ENCODE results near the gene TLE3. TPM values are rescaled to one million over a fixed set of nuclear protein-coding genes. Genes with fewer than 3 reads are reported as not detected.

TLE3 gene
- total RNA-seq, 2 experiments from 2014 or later = 159 to 167 TPM

DNA sequence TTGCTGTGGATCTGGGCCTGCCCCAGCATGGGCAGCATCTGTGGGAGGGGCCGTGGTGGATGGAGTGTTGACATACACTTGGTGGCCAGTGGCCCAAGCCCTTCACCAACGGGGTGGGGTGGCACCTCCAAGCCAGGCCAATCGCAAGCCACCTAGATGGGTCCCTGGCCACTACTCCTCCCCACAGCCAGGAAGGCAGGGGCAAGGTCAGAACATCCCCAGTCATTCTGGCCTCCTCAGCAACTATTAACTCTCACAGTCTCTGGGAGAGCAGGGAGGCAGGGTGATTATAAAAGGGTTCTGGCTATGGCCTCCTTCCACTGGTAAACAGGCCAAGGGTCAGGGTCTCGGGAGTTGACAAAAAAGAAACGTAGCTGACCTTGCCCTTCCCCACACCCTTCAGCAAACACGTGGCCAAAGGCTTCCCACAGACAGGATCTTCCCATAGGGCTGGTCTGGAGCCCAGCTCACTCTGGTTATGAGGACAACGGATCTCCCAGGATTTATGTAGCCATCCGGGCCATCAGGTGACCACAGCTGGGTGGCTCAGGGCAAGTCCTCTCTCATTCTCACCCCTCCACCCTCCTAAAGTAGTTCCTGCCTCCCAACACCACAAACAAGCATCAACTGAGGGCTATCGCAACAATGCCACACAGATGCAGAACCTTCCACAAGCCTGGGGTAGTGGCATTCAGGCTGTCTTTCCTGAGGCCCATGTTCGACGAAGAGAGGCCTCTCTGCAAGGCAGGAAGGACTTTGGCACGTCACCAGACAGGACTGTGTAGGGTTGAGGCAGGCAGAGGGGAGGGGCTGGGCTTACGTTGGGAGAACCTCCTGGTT, 18.9 kb downstream of the TLE3 start:
- CTCF ChIA-PET = no interaction called here
- peak overlapping the region; percentile 12 for H3K27ac Mint-ChIP-seq

DNA sequence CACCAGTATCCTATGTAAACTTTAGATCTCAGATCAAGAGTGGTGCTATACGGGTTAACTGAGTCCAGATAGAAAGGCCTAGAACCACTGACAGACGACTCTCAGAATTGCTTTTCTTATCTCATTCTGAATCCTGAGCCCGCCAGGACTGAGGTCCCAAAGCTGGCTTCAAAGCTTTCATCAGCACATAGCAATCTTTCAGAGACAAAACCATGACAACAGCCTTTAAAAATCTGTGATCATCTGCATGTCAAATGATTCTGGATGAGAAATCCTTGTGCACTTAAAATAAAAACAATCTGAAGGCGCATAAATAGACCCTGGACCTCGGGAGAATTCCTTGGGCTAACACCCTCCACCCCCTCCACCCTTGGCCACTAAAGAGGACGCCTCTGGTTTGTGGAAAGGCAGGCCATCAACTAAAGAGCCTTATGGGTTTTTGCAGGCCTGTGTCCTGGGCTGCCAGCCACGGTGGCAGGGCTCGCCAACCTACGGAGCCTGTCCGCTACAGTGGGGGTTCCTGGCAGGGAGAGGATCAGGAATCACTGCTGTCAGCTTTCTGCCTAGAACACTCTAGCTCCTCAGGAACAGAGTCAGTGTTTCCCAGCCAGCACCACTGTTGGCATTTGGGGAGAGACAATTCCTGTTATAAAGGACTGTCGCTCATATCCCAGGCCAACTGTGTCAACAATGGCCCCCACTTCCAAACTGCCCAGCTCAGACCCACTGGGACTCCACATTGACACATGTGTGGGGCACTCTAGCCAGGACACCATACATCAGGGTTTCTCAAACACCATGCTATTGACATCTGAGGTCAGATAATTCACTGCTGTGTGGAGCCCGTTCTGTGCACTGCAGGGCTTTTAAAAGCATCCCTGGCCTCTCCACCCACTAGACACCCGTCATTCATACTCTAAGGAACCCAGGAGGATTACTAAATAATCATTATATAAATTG, 20.2 kb downstream of the TLE3 start:
- H3K9me3 ChIP-seq (ENCODE audit: control insufficient read depth in 1 of 2, insufficient read depth in 1 of 2, low read length in 2 of 2) = no peaks in the 10 kb centered on the region
- TF ChIP-seq, protein P1, sequence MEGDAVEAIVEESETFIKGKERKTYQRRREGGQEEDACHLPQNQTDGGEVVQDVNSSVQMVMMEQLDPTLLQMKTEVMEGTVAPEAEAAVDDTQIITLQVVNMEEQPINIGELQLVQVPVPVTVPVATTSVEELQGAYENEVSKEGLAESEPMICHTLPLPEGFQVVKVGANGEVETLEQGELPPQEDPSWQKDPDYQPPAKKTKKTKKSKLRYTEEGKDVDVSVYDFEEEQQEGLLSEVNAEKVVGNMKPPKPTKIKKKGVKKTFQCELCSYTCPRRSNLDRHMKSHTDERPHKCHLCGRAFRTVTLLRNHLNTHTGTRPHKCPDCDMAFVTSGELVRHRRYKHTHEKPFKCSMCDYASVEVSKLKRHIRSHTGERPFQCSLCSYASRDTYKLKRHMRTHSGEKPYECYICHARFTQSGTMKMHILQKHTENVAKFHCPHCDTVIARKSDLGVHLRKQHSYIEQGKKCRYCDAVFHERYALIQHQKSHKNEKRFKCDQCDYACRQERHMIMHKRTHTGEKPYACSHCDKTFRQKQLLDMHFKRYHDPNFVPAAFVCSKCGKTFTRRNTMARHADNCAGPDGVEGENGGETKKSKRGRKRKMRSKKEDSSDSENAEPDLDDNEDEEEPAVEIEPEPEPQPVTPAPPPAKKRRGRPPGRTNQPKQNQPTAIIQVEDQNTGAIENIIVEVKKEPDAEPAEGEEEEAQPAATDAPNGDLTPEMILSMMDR (IDR thresholded peaks at IDR 0.05) = no peak
- H3K9me3 Mint-ChIP-seq = no peaks in the 10 kb centered on the region
- H3K27ac Mint-ChIP-seq = peak overlapping the region; percentile 19
- no peak overlapping the region for H3K4me3 Mint-ChIP-seq
- ChIA-PET POLR2A (interaction anchor here (1.3 kb wide), 1 partner anchor 19 kb away, joined by 5 read pairs; no protein-coding TSS in a partner anchor), CTCF (interaction anchor here (1.0 kb wide), 1 partner anchor 562 kb away, joined by 4 read pairs; no protein-coding TSS in a partner anchor)
- H3K36me3 Mint-ChIP-seq (ENCODE audit: low read depth) = peaks cover 92% of the 10 kb centered on the region
- H3K27me3 Mint-ChIP-seq = no peaks in the 10 kb centered on the region
- no peak overlapping the region for H3K4me3 ChIP-seq (ENCODE audit: low read length)
- H3K27ac ChIP-seq (ENCODE audit: low read depth in 1 of 2, low read length in 2 of 2) = no peak overlapping the region
- H3K36me3 ChIP-seq (ENCODE audit: insufficient read depth, low read length) = peaks cover 85% of the 10 kb centered on the region
- H3K27me3 ChIP-seq (ENCODE audit: control insufficient read depth in 1 of 2, insufficient read depth in 2 of 2, low read length in 2 of 2) = no peaks in the 10 kb centered on the region
- DNase-seq = no peak
- peaks cover 10% of the 10 kb centered on the region for H3K4me1 ChIP-seq (ENCODE audit: insufficient read depth, low read length)
- intact Hi-C loops (cut with DNase I, micrococcal nuclease) = loop anchor here in 1 of 2 experiments (10.0 kb wide), 1 partner anchor 57 kb away; no protein-coding TSS in a partner anchor
- peaks cover 54% of the 10 kb centered on the region for H3K4me1 Mint-ChIP-seq (ENCODE audit: low read depth)
- no peak for ATAC-seq (ENCODE audit: poor library complexity)

More for the DNA sequence above, 18.9 kb downstream of the TLE3 start:
- DNase-seq (no peak), ATAC-seq (ENCODE audit: poor library complexity) (no peak)
- no peak overlapping the region for H3K27ac ChIP-seq (ENCODE audit: low read depth in 1 of 2, low read length in 2 of 2)
- H3K4me1 ChIP-seq (ENCODE audit: insufficient read depth, low read length) = peaks cover 17% of the 10 kb centered on the region
- H3K9me3 Mint-ChIP-seq = no peaks in the 10 kb centered on the region
- peaks cover 53% of the 10 kb centered on the region for H3K4me1 Mint-ChIP-seq (ENCODE audit: low read depth)
- H3K4me3 ChIP-seq (ENCODE audit: low read length) = no peak overlapping the region
- intact Hi-C loops (cut with DNase I, micrococcal nuclease) = loop anchor here in 1 of 2 experiments (10.0 kb wide), 1 partner anchor 56 kb away; no protein-coding TSS in a partner anchor
- H3K36me3 Mint-ChIP-seq (ENCODE audit: low read depth) = peaks cover 92% of the 10 kb centered on the region
- H3K9me3 ChIP-seq (ENCODE audit: control insufficient read depth in 1 of 2, insufficient read depth in 1 of 2, low read length in 2 of 2) = no peaks in the 10 kb centered on the region
- TF ChIP-seq, protein P1 (IDR thresholded peaks at IDR 0.05) = no peak
- H3K36me3 ChIP-seq (ENCODE audit: insufficient read depth, low read length) = peaks cover 83% of the 10 kb centered on the region
- no peak overlapping the region for H3K4me3 Mint-ChIP-seq
- H3K27me3 ChIP-seq (ENCODE audit: control insufficient read depth in 1 of 2, insufficient read depth in 2 of 2, low read length in 2 of 2) = no peaks in the 10 kb centered on the region
- no peaks in the 10 kb centered on the region for H3K27me3 Mint-ChIP-seq
- POLR2A ChIA-PET = interaction anchor here (1.3 kb wide), 1 partner anchor 17 kb away, joined by 5 read pairs; no protein-coding TSS in a partner anchor

DNA sequence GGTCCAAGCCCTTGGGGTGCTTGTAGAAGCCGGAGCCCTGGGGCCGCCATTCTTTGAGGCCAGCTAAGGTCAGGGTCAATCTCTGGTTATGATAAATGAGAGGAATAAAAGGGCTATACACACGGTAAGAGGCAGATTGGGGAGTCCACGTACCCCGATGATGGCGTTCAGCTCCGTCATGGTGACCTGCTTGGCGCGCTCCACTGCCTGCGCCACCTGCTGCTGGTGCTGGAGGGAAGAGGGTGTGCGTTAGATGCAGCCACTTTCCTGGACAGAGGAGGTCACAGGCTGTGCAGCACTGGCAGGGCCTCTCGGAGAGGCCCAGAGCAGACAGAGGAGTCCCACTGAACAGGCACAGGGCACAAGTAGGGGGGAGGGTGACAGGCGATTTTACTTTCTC, 23.3 kb downstream of the TLE3 start:
- ATAC-seq (ENCODE audit: poor library complexity) (no peak), DNase-seq (no peak)
- TF ChIP-seq, protein P1 (IDR thresholded peaks at IDR 0.05) = no peak
- H3K4me1 ChIP-seq (ENCODE audit: insufficient read depth, low read length) = peaks cover 4% of the 10 kb centered on the region
- no peak overlapping the region for H3K27ac ChIP-seq (ENCODE audit: low read depth in 1 of 2, low read length in 2 of 2)
- ChIA-PET CTCF (no interaction called here), POLR2A (interaction anchor here (1.6 kb wide), 1 partner anchor 24 kb away, joined by 6 read pairs; the partner anchor contains the start of gene TLE3)
- peaks cover 92% of the 10 kb centered on the region for H3K36me3 Mint-ChIP-seq (ENCODE audit: low read depth)
- no peak overlapping the region for H3K27ac Mint-ChIP-seq
- H3K27me3 Mint-ChIP-seq = no peaks in the 10 kb centered on the region
- peaks cover 87% of the 10 kb centered on the region for H3K36me3 ChIP-seq (ENCODE audit: insufficient read depth, low read length)
- H3K9me3 ChIP-seq (ENCODE audit: control insufficient read depth in 1 of 2, insufficient read depth in 1 of 2, low read length in 2 of 2) = no peaks in the 10 kb centered on the region
- H3K27me3 ChIP-seq (ENCODE audit: control insufficient read depth in 1 of 2, insufficient read depth in 2 of 2, low read length in 2 of 2) = no peaks in the 10 kb centered on the region
- intact Hi-C loops (cut with DNase I, micrococcal nuclease) = loop anchor here in 1 of 2 experiments (10.0 kb wide), 1 partner anchor 60 kb away; no protein-coding TSS in a partner anchor
- no peaks in the 10 kb centered on the region for H3K9me3 Mint-ChIP-seq
- H3K4me3 Mint-ChIP-seq = no peak overlapping the region
- H3K4me3 ChIP-seq (ENCODE audit: low read length) = no peak overlapping the region
- peaks cover 44% of the 10 kb centered on the region for H3K4me1 Mint-ChIP-seq (ENCODE audit: low read depth)
